GM13977 (cell line): ENCODE results near the gene FCMR.

ENCODE experiments used
- DNase-seq: peaks from one replicate; pipeline ENCODE4 v3.0.0; 2012; ENCODE audit warnings: low spot score
- CTCF ChIP-seq: IDR thresholded peaks from 2 replicates; pipeline ENCODE4 v1.5.1; 2012; ENCODE audit warnings: mild to moderate bottlenecking, control low read depth; ENCODE audit not compliant: insufficient read depth; ENCODE audit errors: extremely low read depth, missing control alignments
- in situ Hi-C: fragments of 300-500 bp; cut with MboI; formaldehyde crosslinking; loops from one replicate; pipeline ENCODE4 v1.12.0; 2022; ENCODE audit warnings: low sequenced_read_pairs, low pct_unique_long_range_greater_than_20kb, mixed read lengths, inconsistent platforms; ENCODE audit not compliant: unreplicated experiment

The FCMR gene

GRCh38 chr1:206921772-206922265, at the start of gene FCMR:
Gene FCMR (minus strand): TSS chr1:206921941. CDS start chr1:206921854, 87 bp downstream.
- TF ChIP-seq CTCF = no peak
- peak; percentile 42 for DNase-seq
- in situ Hi-C loops = no loop called here

DNA sequence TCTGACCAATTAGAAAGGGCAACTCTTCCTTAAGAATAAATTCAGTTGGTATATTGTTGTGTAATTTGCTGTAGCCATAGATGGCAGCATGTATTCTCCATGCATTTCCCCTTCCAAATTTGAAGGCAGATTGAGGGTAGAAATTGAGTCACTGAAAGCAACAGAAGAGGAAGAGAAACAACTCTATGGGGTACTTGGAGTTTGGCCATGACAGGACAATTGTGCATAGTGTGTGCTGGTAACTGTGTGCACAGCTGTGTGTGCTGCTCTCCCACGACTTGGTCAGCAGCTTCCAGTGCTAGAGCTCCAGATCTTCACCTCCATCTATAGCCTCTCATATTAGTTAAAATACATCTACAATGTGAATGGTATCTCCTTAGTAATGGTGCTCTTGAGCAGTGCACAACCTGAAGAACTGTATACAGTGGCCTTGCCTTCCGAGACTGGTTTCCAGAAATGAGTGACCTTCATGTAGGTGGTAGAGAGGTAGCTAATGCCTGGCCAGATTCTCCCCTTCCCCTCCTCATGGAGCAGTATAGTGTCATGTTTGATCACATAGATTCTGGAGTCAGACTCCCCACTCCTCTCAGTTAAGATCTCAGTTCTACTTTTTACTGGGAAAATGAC, 49.4 kb upstream of the FCMR start:
- no peak for DNase-seq
- in situ Hi-C loops = loop anchor here (10.0 kb wide), 1 partner anchor 246 kb away; no protein-coding TSS in a partner anchor
- TF ChIP-seq CTCF = no peak

GRCh38 chr1:206970446-206970845, 48.7 kb upstream of the FCMR start, which contains the start of gene FCAMR:
Gene FCAMR (minus strand): TSS chr1:206970460. CDS start chr1:206970125, 335 bp downstream.
- no peak for TF ChIP-seq CTCF
- in situ Hi-C loops = loop anchor here (10.0 kb wide), 1 partner anchor 246 kb away; no protein-coding TSS in a partner anchor
- no peak for DNase-seq

GRCh38 chr1:206969090-206969489, 47.3 kb upstream of the FCMR start:
- DNase-seq = no peak
- no peak for TF ChIP-seq CTCF
- in situ Hi-C loops = no loop called here

DNA sequence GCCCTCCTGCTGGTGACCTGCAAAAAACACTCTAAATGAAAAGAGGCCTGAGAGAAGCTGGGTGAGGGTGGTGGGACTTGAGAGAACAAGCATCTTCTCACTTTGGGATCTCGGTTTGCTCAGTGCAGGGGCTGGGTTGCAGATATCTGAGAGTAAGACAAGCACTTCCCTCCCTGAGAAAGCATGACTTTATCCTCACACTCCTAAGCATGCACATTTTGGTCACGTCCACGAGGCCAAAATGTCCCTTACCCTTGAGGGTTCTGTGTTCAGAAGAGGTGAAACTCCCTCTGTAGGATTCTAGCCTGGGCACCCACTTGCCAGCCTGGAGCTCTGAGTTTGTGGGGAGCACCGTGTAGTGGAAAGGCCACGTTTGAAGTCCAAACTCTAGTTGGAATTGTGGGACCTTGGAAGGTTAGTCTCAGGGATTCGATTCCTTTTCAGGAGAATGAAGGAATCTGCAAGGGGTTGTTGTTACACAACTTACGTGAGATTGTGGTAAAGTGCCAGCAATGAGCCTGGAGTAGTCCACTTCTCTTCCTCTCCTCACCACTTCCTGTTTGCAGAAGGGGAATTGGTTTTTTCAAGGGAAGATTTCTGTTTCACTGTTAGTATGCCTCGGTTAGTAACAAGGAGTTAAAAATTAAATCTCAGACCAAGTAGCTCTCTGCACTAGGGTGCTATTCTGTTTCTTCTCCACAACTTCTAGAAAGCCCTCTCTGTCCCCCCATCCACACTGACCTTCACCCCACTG, 45.5 kb upstream of the FCMR start:
- TF ChIP-seq CTCF = no peak
- in situ Hi-C loops = no loop called here
- no peak for DNase-seq

GRCh38 chr1:206965781-206966180, 44.0 kb upstream of the FCMR start:
- no peak for DNase-seq
- in situ Hi-C loops = no loop called here
- no peak for TF ChIP-seq CTCF
